Esophagus (tissue), 2 donors: ENCODE results near the gene SLC6A18. TPM values are rescaled to one million over a fixed set of nuclear protein-coding genes. Genes with fewer than 3 reads are reported as not detected.

Experiments
- H3K27ac ChIP-seq, 2 donors: one replicate each; pipeline ENCODE4 v1.5.1; 2013; ENCODE audit warnings: low read depth in 2 of 2, mild to moderate bottlenecking in 2 of 2, inconsistent platforms in 1 of 2, low read length in 1 of 2, moderate library complexity in 1 of 2
- H3K27me3 ChIP-seq, 2 donors: one replicate each; pipeline ENCODE4 v1.6.1; 2013; ENCODE audit warnings: low read length in 2 of 2, control low read depth in 1 of 2, mild to moderate bottlenecking in 1 of 2; ENCODE audit not compliant: insufficient read depth in 2 of 2, control insufficient read depth in 1 of 2
- H3K36me3 ChIP-seq, 2 donors: one replicate each; pipeline ENCODE4 v1.6.1; 2013; ENCODE audit warnings: low read length in 1 of 2; ENCODE audit not compliant: control insufficient read depth in 2 of 2, insufficient read depth in 2 of 2
- H3K4me1 ChIP-seq, 2 donors: one replicate each; pipeline ENCODE4 v1.6.1; 2013; ENCODE audit warnings: low read length in 1 of 2; ENCODE audit not compliant: control insufficient read depth in 2 of 2, insufficient read depth in 2 of 2
- H3K4me3 ChIP-seq, 2 donors: one replicate each; pipeline ENCODE4 v1.5.1; 2013; ENCODE audit warnings: low read length in 2 of 2, mild to moderate bottlenecking in 2 of 2, low read depth in 1 of 2, moderate library complexity in 1 of 2
- H3K9me3 ChIP-seq, 2 donors: one replicate each; pipeline ENCODE4 v1.6.1; 2013; ENCODE audit warnings: mild to moderate bottlenecking in 2 of 2, low read depth in 1 of 2, low read length in 1 of 2, moderate library complexity in 1 of 2; ENCODE audit not compliant: control insufficient read depth in 2 of 2, insufficient read depth in 1 of 2
- WGBS, 2 donors: extraction: QIAGEN DNeasy Blood & Tissue Kit; methylation state at CpG; one replicate each; pipeline ENCODE4 v1.1.7; 2013; 5-methylcytosine and 5-hydroxymethylcytosine counted together
- polyA plus RNA-seq, 2 donors: library from polyadenylated mRNA; stranded (reverse); fragments of 200-250 nt; gene quantifications; one replicate each; pipeline ENCODE4 v1.2.3, GENCODE V29; 2013
- donor health status: healthy with polysubstance abuse.
- donor health status: Bipolar disorder and iron deficiency.

The SLC6A18 gene
- polyA plus RNA-seq, 2 donors: not detected

GRCh38 chr5:1240496-1241260, 15.5 kb downstream of the SLC6A18 start:
- Histone ChIP-seq H3K27ac (no peak overlapping the region), H3K9me3 (peaks cover 2 to 3% of the 10 kb centered on the region in 2 donors)
- 75 to 85% methylated on average over 27 to 29 of the region's 29 CpGs for WGBS, 2 donors

GRCh38 chr5:1241509-1242080, 16.4 kb downstream of the SLC6A18 start:
- H3K27me3 ChIP-seq: no peaks in the 10 kb centered on the region
- peaks cover 0 to under 1% of the 10 kb centered on the region in 2 donors for H3K9me3 ChIP-seq
- no peak overlapping the region for H3K27ac ChIP-seq
- no peaks in the 10 kb centered on the region for H3K36me3 ChIP-seq
- 83 to 85% methylated on average over 22 of the region's 22 CpGs for WGBS, 2 donors
- H3K4me3 ChIP-seq: no peak overlapping the region
- H3K4me1 ChIP-seq: peaks cover 0 to 6% of the 10 kb centered on the region in 2 donors

More at GRCh38 chr5:1240496-1241260, 15.5 kb downstream of the SLC6A18 start:
- Histone ChIP-seq H3K4me3 (no peak overlapping the region), H3K27me3 (no peaks in the 10 kb centered on the region), H3K36me3 (no peaks in the 10 kb centered on the region), H3K4me1 (peaks cover 0 to 5% of the 10 kb centered on the region in 2 donors)

DNA sequence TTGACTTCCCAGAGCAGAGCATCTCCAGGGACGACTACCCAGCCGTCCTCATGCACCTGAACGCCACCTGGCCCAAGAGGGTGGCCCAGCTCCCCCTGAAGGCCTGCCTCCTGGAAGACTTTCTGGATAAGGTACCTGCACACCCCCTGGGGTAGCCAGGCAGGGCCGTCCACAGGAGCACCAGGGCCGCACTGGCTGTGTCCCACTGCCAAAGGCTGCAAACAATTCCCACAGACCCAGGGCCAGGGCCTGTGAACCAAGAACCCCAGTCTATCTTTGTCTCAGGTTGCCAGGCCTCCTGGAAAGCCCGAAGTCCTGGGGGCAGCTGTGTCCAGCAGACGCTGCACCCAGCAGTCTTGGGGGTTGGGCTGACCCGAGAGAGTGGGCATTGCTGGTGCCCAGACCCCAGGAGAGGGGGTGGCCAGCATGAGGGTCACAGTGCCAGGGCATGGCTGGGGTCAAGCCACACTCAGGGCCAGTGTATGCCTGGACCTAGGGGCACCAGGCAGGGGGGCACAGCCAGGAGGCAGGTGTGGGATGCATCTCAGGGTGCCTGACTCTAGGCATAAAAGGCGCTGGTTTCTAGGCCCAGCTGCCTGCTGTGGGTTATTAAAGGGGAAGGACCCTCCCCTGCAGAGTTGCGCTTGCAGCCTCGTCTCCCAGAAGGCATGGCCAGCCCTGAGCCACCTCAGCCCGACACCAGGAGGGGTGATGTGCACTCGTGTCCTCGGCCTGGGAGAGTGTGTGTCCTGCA, 17.7 kb downstream of the SLC6A18 start:
- Histone ChIP-seq H3K4me1 (peaks cover 0 to 8% of the 10 kb centered on the region in 2 donors), H3K9me3 (no peaks in the 10 kb centered on the region), H3K27me3 (no peaks in the 10 kb centered on the region), H3K4me3 (no peak overlapping the region), H3K36me3 (no peaks in the 10 kb centered on the region), H3K27ac (no peak overlapping the region)
- WGBS, 2 donors: 69 to 78% methylated on average over 14 of the region's 14 CpGs

GRCh38 chr5:1243487-1244130, 18.4 kb downstream of the SLC6A18 start:
- Histone ChIP-seq H3K27me3 (no peaks in the 10 kb centered on the region), H3K36me3 (no peaks in the 10 kb centered on the region), H3K4me3 (no peak overlapping the region), H3K9me3 (no peaks in the 10 kb centered on the region), H3K27ac (no peak overlapping the region), H3K4me1 (peaks cover 0 to 8% of the 10 kb centered on the region in 2 donors)
- WGBS, 2 donors: 46 to 54% methylated on average over 30 to 33 of the region's 33 CpGs

GRCh38 chr5:1244255-1244654, 19.1 kb downstream of the SLC6A18 start:
- H3K4me1 ChIP-seq: peaks cover 0 to 6% of the 10 kb centered on the region in 2 donors
- H3K9me3 ChIP-seq: no peaks in the 10 kb centered on the region
- no peak overlapping the region for H3K4me3 ChIP-seq
- H3K27me3 ChIP-seq: no peaks in the 10 kb centered on the region
- no peak overlapping the region for H3K27ac ChIP-seq
- WGBS, 2 donors: 65 to 67% methylated on average over 21 of the region's 21 CpGs
- no peaks in the 10 kb centered on the region for H3K36me3 ChIP-seq

- Histone ChIP-seq H3K4me1 (peaks cover 0 to 3% of the 10 kb centered on the region in 2 donors), H3K9me3 (no peaks in the 10 kb centered on the region), H3K27me3 (no peaks in the 10 kb centered on the region), H3K36me3 (no peaks in the 10 kb centered on the region), H3K27ac (no peak overlapping the region), H3K4me3 (no peak overlapping the region)
- 56 to 57% methylated on average over 9 to 10 of the region's 10 CpGs for WGBS, 2 donors
Measured at GRCh38 chr5:1244976-1245375, 19.8 kb downstream of the SLC6A18 start.

DNA sequence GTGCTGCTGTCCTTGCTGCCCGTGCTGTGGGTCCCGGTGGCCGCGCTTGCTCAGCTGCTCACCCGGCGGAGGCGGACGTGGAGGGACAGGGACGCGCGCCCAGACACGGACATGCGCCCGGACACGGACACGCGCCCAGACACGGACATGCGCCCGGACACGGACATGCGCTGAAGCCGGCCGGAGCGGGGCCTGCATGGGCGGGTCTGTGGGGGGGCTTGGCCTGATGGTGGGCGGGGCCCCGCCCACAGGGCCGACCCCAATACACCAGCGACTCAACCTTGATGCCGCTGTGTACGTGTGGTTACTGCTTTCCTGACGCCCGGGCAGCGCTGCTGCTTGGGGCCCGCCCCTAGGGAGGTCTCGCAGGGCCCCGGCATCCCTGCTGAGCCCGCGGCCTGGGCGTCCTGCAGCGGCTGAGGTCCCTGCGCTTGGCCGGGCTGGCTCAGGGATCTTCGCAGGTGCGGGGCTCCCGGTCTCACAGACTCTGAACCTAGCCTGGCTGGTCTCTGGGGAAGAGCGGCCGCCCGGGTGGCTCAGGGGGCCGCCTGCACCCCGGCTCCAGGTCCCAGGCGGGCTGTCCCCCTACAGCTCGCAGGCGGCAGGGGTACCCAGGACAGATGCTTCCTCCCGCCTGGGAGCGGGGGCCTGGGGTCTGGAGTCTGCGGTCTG, 20.9 kb downstream of the SLC6A18 start:
- H3K36me3 ChIP-seq: no peaks in the 10 kb centered on the region
- no peaks in the 10 kb centered on the region for H3K27me3 ChIP-seq
- H3K27ac ChIP-seq: no peak overlapping the region
- H3K4me3 ChIP-seq: no peak overlapping the region
- H3K9me3 ChIP-seq: no peaks in the 10 kb centered on the region
- peaks cover 0 to 3% of the 10 kb centered on the region in 2 donors for H3K4me1 ChIP-seq
- 32 to 36% methylated on average over 57 to 58 of the region's 58 CpGs for WGBS, 2 donors

GRCh38 chr5:1246711-1247431, 21.7 kb downstream of the SLC6A18 start:
- Histone ChIP-seq H3K4me3 (no peak overlapping the region), H3K36me3 (no peaks in the 10 kb centered on the region), H3K27ac (no peak overlapping the region), H3K27me3 (no peaks in the 10 kb centered on the region), H3K9me3 (no peaks in the 10 kb centered on the region), H3K4me1 (peaks cover 0 to 3% of the 10 kb centered on the region in 2 donors)
- 21 to 22% methylated on average over 42 to 43 of the region's 43 CpGs for WGBS, 2 donors
